Measurements from ENCODE around the gene CDC14B. TPM values are rescaled to one million over a fixed set of nuclear protein-coding genes. Genes with fewer than 3 reads are reported as not detected.

The CDC14B gene
- total RNA-seq, 3 donors from 2014 or later = 14.2 to 21.2 (median 16.2) TPM

DNA sequence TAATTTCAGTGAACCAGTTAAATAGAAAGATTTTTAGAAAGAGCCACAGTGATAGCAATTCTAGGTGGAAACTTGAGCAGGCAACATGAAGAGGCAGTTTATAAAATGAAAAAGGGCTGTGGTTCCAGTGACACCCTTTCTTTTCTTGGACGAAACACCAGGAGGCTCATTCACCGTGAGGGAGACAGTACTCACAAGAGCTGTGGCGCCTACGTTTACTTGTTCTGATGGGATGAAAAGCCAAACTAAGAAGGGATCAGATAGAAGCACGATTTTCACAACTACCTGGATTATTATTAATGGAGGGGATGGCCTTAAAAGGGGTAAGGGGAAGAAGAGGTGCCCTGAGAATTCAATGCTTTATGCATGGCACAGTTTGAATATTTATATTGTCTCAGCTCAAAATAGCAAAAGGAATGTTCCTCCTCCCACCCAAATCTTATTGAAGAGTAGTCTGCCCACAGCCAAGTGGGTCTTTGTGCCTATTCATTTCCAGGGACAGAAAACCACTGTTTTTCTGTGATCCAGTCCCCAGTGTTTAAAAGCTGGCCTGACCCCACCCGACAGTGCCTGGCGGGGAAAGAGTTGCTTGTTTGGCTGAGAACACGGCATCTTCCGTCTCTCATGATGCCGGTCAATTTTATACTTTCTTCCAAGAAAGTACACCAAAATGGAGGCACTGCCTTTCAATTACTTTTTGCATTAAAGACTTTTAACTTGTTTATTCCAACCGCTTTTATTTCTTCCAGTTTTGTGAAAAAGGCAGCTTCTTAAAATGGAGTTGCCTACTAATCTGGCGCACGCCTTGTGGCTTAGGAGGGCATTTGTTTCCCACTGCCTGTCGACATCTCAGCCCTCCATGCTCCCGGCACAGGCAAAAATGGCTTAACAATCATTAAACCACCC lies 117.8 kb downstream of the CDC14B start:
- Histone ChIP-seq H3K4me3 (no peak overlapping the region), H3K4me1 (ENCODE audit: low read depth) (no peaks in the 10 kb centered on the region), H3K36me3 (ENCODE audit: low read depth) (no peaks in the 10 kb centered on the region), H3K9me3 (no peaks in the 10 kb centered on the region)
- no peak for ATAC-seq
- intact Hi-C loops (cut with DNase I, micrococcal nuclease) = no loop called here
- TF ChIP-seq CTCF (IDR thresholded peaks at IDR 0.05) = no peak
- no peak for DNase-seq

DNA sequence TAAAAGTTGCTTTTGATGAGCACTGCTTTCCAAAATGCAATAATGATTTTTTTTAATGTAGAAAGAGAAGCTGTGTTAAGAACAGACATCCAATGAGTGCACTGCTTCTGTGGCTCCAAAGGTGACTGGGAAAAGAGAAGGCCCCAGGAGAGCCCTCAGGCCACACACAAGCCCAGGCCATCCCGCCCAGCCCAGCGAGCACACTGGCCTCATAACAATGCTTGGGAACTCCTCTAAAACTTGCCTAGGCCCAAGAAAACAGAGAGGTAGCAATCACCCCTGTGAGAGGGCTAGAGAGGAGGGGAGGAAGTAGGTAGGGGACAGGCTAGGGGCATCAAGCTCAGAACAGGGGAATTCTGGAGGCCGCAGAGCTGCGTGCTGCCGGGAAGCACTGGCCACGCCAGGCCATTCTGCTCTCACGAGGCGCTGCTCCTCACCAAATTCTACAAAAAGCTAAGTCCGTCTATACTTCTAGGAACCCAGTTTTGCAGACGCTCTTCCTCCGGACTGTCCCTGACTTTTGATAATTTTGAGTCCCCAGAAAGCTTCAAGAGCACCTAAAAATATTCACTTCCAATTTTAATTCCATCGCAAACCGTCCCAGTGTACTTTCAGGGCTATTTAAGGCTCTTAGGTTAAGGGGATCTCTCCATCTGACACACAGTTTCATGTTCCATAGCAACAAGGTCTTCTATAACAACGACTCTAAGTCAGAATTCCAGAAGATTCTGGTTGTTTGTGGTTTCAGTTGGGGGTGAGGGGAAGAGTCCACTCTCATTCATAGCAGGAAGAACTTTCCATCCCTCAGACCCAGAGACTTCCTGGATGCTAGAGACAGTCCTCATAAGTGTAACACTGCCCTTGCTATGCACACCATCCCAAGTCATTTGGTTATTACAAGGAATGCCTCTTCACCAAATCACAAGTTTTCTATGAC lies 118.7 kb downstream of the CDC14B start:
- ATAC-seq (no peak), DNase-seq (no peak)
- Histone ChIP-seq H3K4me3 (no peak overlapping the region), H3K4me1 (ENCODE audit: low read depth) (no peaks in the 10 kb centered on the region), H3K9me3 (no peaks in the 10 kb centered on the region), H3K36me3 (ENCODE audit: low read depth) (no peaks in the 10 kb centered on the region)
- TF ChIP-seq CTCF (IDR thresholded peaks at IDR 0.05) = no peak
- intact Hi-C loops (cut with DNase I, micrococcal nuclease) = no loop called here

DNA sequence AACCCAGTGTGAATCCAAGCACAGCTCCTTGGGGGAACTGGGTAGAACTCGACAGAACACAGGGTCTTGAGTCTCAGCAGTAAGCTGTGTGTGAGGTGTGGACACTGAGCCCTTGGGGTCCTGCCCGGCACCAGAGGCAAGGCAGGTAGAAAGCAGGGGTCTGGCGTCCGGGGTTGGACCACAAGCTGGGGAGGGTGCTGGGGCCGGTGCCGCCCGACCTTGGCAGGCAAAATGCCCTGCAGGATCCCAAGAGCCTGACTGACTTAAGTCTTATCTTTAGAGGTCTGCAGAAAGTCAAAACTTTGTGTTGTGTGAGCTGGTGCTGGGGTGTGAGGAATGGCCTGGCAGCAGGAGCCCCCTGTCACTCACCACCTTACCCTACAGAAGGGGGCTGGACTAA lies 120.4 kb downstream of the CDC14B start:
- ATAC-seq (no peak), DNase-seq (no peak)
- Histone ChIP-seq H3K9me3 (no peaks in the 10 kb centered on the region), H3K36me3 (ENCODE audit: low read depth) (no peaks in the 10 kb centered on the region), H3K4me1 (ENCODE audit: low read depth) (no peaks in the 10 kb centered on the region), H3K4me3 (no peak overlapping the region)
- no peak for TF ChIP-seq CTCF (IDR thresholded peaks at IDR 0.05)
- intact Hi-C loops (cut with DNase I, micrococcal nuclease) = no loop called here

DNA sequence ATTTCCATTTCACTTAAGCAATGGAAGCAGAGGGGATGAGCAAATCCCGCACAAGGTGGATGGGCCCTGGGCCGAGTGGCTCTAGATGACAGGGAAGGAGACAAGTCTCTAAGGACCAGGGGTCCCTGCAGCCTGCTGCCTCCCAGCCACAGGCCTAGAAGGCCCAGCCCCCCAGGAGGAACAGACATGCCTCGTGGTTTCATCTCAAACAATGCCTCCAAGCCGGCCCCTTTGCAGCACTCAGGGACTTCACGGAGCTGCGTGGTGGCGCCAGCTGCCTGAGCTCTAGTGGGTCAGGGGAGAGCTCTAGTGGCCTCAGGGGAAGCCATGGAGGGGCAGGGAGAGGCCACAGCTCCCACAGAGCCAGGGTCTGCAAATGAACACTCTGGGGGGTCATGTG lies 120.8 kb downstream of the CDC14B start:
- no peaks in the 10 kb centered on the region for H3K36me3 ChIP-seq (ENCODE audit: low read depth)
- intact Hi-C loops (cut with DNase I, micrococcal nuclease) = no loop called here
- DNase-seq = no peak
- H3K4me1 ChIP-seq (ENCODE audit: low read depth) = no peaks in the 10 kb centered on the region
- H3K9me3 ChIP-seq = no peaks in the 10 kb centered on the region
- no peak overlapping the region for H3K4me3 ChIP-seq
- no peak for ATAC-seq
- TF ChIP-seq CTCF (IDR thresholded peaks at IDR 0.05) = no peak

DNA sequence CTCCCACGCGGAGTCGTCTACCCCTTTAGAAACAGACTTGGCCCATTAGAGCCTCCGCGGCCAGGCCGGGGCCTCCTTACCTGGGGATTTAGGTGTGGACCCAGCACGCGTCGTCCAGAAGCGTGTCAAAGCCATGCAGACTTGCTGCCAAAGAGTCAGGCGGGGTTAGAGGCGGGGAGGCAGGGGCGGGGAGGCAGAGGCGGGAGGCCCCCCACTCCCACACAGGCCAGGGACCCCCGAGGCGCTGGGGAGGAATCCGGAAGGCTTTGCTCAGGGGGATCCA lies 122.6 kb downstream of the CDC14B start:
- no peak overlapping the region for H3K4me3 ChIP-seq
- ATAC-seq (no peak), DNase-seq (no peak)
- TF ChIP-seq CTCF (IDR thresholded peaks at IDR 0.05) = no peak
- no peaks in the 10 kb centered on the region for H3K4me1 ChIP-seq (ENCODE audit: low read depth)
- intact Hi-C loops (cut with DNase I, micrococcal nuclease) = no loop called here
- no peaks in the 10 kb centered on the region for H3K9me3 ChIP-seq
- no peaks in the 10 kb centered on the region for H3K36me3 ChIP-seq (ENCODE audit: low read depth)
